HG03575 (cell line): ENCODE data around the gene CDC14A.

Source experiments
- ATAC-seq: cut with Tn5 transposase; IDR thresholded peaks from one replicate; pipeline ENCODE4 v1.9.1; 2021; ENCODE audit not compliant: unreplicated experiment, insufficient number of reproducible peaks, low FRiP score; ENCODE audit errors: extremely low read depth

The CDC14A gene

GRCh38 chr1:100433563-100433962 is 81.3 kb downstream of the CDC14A start:
- no peak for ATAC-seq

GRCh38 chr1:100434831-100435230 is 82.5 kb downstream of the CDC14A start:
- ATAC-seq: no peak

GRCh38 chr1:100438375-100438774 is 86.1 kb downstream of the CDC14A start:
- no peak for ATAC-seq

- no peak for ATAC-seq
Measured at GRCh38 chr1:100438789-100439188, 86.5 kb downstream of the CDC14A start.

- ATAC-seq: no peak
Measured at GRCh38 chr1:100440075-100440809, 87.9 kb downstream of the CDC14A start.

- no peak for ATAC-seq
Measured at GRCh38 chr1:100441146-100441545, 88.8 kb downstream of the CDC14A start.

GRCh38 chr1:100441651-100442050 is 89.3 kb downstream of the CDC14A start:
- no peak for ATAC-seq

GRCh38 chr1:100443811-100444571 is 91.7 kb downstream of the CDC14A start:
- no peak for ATAC-seq

- no peak for ATAC-seq
Measured at GRCh38 chr1:100445565-100445964, 93.3 kb downstream of the CDC14A start.

GRCh38 chr1:100448366-100448765 is 96.1 kb downstream of the CDC14A start:
- no peak for ATAC-seq

GRCh38 chr1:100449477-100449876 is 97.2 kb downstream of the CDC14A start:
- ATAC-seq: no peak

GRCh38 chr1:100452641-100453040 is 100.3 kb downstream of the CDC14A start:
- ATAC-seq: peak; percentile 62

GRCh38 chr1:100455478-100456072 is 103.3 kb downstream of the CDC14A start:
- no peak for ATAC-seq

GRCh38 chr1:100456880-100457279 is 104.6 kb downstream of the CDC14A start:
- ATAC-seq: no peak

GRCh38 chr1:100457683-100458082 is 105.4 kb downstream of the CDC14A start:
- ATAC-seq: no peak

GRCh38 chr1:100458661-100459357 is 106.5 kb downstream of the CDC14A start:
- no peak for ATAC-seq

- peak; percentile 81 for ATAC-seq
Measured at GRCh38 chr1:100459358-100460114, 107.2 kb downstream of the CDC14A start.

- ATAC-seq: no peak
Measured at GRCh38 chr1:100461222-100461621, 108.9 kb downstream of the CDC14A start.
